Right ventricle myocardium superior (tissue), 1 donor: ENCODE results near the gene CSRNP3. TPM values are rescaled to one million over a fixed set of nuclear protein-coding genes. Genes with fewer than 3 reads are reported as not detected.

ENCODE experiments used
- ATAC-seq: fragments of 200-7000 bp; cut with Tn5 transposase; one replicate; pipeline ENCODE4 v1.9.1; 2020; ENCODE audit warnings: mild to moderate bottlenecking; ENCODE audit not compliant: poor library complexity
- DNase-seq: peaks from one replicate; pipeline ENCODE4 v3.0.0-alpha.2; 2020
- intact Hi-C: fragments of 100-400 bp; cut with DNase I; formaldehyde crosslinking; loops from one replicate; pipeline ENCODE4 v1.11.2; 2022
- total RNA-seq: library from RNA; stranded (reverse); fragmentation: NEBNext Ultra II Directional; extraction: Animal tissue kit (Norgen Biotek cat#: 25700); gene quantifications from one replicate; pipeline ENCODE4 v1.2.1, GENCODE V29; 2021
- donor health status: DM: no; HTN: yes; CAD: no; lungs with severe emphysema.

The CSRNP3 gene
- total RNA-seq, 1 donor from 2014 or later: 4.1 TPM

DNA sequence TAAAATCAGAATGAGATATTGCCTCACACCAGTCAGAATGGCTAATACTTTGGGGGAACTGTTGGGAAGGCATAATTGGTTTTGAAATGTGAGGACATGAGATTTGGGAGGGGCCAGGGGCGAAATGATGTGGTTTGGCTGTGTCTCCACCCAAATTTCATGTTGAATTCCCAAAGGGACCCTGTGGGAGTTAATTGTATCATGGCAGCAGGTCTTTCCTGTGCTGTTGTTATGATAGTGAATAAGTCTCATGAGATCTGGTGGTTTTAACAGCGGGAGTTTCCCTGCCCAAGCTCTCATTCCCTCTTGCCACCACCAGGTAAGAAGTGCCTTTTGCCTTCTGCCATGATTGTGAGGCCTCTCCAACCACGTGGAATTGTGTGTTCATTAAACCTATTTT, 59.6 kb downstream of the CSRNP3 start:
- DNase-seq (no peak), ATAC-seq (no peak)
- intact Hi-C loops: no loop called here

- intact Hi-C loops: no loop called here
- ATAC-seq: no peak
- DNase-seq: no peak
These were observed 63.8 kb downstream of the CSRNP3 start for GRCh38 chr2:165533331-165533730.

GRCh38 chr2:165535471-165535870, 66.0 kb downstream of the CSRNP3 start:
- intact Hi-C loops: no loop called here
- DNase-seq (no peak), ATAC-seq (no peak)

GRCh38 chr2:165536851-165537499, 67.5 kb downstream of the CSRNP3 start:
- no peak for ATAC-seq
- DNase-seq: no peak
- intact Hi-C loops: no loop called here

DNA sequence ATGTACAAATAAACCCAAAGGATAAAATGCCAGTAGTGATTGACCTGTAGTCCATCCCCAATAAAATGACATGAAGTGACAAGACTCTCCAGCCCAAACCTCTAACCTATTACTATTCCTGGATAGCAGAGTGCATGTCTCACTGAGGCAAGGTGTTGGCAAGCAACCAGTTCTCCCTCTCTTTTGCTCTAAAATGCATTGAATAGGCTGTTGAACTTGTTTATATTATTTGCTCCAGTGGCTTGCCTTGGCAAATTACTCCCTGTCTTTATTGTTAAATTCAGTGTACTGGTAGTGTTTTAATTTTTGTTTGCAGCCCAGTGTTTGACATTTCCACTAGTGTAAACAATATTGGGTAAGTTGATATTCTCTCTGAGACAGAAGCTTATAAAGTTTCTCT, 70.5 kb downstream of the CSRNP3 start:
- no peak for ATAC-seq
- intact Hi-C loops: no loop called here
- DNase-seq: no peak

GRCh38 chr2:165544897-165545296, 75.4 kb downstream of the CSRNP3 start:
- no peak for ATAC-seq
- intact Hi-C loops: no loop called here
- no peak for DNase-seq

DNA sequence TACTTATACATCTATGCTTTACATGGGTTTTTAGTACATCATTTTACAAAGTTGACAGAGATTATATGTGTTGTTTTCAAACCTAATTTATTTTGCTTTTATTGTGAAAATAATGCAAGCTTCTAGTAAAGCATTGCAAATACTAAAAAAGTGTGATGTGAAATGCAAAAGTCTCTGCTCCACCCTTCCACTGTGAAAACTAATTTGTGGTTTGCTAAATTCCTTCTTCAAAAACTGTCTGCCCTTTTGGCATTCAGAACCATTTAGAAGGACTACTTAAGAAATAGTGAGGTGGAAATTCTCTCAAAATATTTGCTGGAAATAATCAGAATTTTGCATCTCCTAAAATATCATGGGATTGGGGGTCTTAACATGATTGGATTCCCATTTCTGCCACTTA, 78.4 kb downstream of the CSRNP3 start:
- intact Hi-C loops: no loop called here
- DNase-seq (no peak), ATAC-seq (no peak)

DNA sequence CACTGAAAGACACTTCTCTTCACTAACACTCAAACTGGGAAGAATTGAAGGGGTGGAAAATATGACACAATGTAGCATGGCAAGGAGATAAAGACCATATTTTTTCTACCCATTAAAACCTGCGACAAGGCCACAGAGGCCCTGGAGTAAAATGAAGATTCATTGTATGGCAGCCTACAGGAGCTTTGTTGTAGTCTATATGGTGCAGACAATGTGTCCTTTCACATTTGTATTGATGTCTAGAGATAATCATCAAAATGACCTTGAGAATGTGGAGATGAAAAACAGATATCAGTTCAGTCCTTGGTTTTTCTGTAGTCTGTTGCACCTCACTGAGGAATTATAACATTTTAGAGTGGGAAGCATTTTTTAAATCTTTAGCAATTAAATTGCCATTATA, 80.1 kb downstream of the CSRNP3 start:
- intact Hi-C loops: no loop called here
- ATAC-seq: no peak

DNA sequence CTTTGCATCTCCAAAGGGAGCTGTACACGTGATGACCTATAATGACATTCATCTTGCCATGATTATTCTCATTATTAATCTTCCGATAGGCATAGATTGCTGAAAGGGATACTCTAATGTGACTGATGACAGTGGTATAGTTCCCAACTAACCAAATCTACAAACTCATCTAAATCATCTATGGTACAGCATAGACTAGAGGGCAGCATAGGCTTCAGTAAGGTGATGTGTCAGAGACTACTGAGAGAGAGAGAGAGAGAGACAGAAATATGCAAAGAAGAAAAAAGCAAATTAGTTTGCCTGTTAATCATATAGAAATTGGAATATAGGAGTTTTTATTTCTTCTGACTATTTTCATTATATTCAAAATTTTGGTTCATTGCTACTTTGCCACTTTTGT, 89.3 kb downstream of the CSRNP3 start:
- intact Hi-C loops: no loop called here
- no peak for DNase-seq
- ATAC-seq: no peak

More for the DNA sequence above, 80.1 kb downstream of the CSRNP3 start:
- DNase-seq: no peak

DNA sequence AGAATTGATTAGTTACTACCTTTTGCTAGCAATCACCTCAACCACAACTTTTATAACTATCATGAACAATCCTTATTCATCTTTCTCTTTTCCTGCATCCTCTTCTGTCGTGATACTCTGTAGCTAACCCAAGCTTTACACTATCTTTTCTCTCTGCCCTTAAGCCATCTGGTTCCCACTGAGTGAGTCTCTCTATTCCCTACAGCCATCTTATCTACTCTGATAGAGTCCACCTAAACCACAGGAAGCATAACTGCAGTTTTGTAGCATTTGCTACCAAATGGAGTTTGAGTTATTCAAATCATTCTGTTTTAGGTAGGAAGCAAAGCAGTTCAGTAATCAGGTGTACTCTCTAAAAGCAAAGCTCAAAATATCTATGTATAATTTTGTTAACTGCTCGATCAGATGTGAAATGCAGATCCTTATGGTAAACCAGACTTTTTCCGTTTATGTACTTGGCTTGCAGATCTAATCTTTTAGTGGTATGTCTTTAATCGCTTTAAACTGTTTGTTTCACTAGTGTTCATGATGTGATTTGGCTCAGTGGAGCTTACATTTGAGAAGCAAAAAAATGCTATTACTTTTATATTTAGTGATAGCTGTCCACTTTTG, 91.0 kb downstream of the CSRNP3 start:
- DNase-seq: no peak
- ATAC-seq: no peak
- intact Hi-C loops: no loop called here

DNA sequence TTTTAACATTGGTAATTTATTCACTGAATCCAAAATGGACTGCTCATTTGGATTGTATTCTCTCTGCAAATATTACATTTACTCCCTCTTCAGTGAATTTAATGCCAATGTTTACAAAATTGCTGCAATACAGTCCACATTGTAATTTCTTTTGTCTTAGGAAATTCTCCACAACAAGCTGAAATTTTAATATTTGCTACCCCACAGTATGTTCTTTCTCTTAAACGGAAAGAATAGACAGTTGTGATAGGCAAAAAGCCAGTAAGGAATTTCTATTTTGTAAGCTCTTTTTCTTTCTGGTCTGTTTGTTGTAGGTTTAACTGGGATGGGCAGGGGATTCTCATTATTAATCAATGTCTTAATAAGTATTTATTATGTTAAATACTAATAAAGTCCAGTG, 92.0 kb downstream of the CSRNP3 start:
- DNase-seq (no peak), ATAC-seq (peak; percentile 29)
- intact Hi-C loops: no loop called here

DNA sequence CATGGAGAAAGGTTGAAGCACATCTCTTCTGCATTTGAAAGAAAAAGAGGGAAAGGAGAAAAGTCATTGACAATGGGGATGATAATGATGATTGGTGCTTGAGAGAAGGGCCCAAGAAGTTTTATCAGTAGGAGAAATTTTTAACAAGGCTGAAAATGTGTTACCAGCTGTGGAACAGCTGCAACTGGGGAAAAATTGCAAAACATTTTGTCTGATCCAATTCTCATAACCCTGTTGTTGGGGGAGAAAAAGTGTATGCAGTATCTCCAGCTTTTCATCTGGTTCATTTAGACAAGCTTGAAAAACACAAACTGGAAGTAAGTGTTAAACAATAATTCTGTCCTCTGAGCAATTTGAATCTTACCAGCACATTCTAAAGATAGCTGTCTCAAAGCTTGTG, 92.7 kb downstream of the CSRNP3 start:
- DNase-seq: no peak

DNA sequence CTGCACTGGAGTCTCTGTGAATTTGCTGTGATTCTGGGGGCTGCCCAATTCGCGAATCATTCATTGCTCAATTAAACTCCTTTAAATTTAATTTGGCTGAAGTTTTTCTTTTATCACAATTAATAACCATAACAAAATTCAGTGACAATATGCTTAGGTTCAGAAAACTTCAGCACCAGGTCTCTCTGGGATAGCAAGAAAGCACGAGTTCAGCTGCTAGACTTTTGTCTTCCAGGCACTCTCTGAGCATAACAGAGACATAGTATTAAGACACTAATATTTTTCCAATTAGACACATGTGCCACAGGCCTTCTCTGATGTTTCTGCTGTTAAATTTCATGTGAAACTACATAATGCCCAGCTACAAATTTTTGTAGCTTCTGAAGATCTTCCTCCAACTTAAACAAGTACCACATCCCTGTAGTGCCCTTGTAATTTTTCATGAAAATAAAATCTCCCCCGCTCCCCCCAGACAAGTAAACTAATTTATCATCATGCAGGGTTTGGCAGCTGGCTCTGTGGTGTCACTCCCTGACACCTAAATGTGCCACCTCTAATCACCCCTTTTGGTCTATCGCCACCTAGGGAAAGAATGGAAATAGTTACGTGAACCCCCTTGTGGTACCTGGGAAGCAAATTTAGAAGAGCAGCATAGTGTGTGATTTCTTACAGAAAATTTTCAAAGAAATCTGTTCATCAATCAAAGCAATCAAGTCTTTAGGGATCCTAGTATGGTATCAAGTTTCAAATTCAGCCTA, 94.1 kb downstream of the CSRNP3 start:
- intact Hi-C loops: no loop called here
- ATAC-seq (no peak), DNase-seq (no peak)

More for the DNA sequence above, 92.7 kb downstream of the CSRNP3 start:
- intact Hi-C loops: no loop called here
- ATAC-seq: peak; percentile 82

DNA sequence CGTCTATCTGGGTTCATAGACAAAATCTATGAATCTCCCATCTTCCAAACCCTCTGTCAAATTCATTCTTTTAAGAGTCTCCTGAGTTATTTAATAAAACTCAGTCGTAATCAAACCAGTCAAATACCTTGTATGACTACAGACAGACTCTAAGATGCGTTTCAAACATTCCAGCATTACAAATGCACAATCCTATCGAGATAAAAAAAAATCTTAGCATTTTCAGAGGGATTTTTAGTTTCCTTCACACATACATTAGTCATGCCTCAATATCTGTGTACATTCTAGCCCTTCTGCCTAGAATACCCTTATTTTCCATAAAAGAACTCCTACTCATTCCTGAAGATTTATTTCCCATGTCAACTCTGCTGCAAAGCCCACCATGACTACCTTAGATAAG, 96.5 kb downstream of the CSRNP3 start:
- no peak for ATAC-seq
- DNase-seq: no peak
- intact Hi-C loops: no loop called here

- ATAC-seq: no peak
- no peak for DNase-seq
- intact Hi-C loops: no loop called here
These were observed 97.8 kb downstream of the CSRNP3 start for GRCh38 chr2:165567273-165567672.

DNA sequence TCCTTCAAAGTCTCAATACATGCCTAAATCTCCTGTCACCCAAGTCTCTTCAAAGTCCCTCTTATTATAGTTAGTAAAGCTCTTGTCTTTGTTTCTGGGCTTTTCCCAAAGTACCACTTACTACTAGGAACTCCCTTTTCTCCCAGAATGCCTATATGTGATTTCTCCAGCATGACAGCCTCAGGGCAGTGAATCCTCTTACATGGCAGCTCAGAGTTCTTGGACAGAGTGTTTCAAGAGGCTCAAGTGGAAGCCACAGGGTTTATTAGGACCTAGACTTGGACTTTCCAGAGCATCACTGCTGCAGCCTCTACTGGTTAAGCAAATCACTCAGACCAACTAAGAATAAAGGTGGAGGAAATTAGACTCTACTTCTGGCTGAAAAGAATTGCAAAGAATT, 98.9 kb downstream of the CSRNP3 start:
- ATAC-seq (no peak), DNase-seq (no peak)
- intact Hi-C loops: no loop called here

GRCh38 chr2:165571477-165571876, 102.0 kb downstream of the CSRNP3 start:
- DNase-seq (no peak), ATAC-seq (no peak)
- intact Hi-C loops: no loop called here

GRCh38 chr2:165572151-165572550, 102.7 kb downstream of the CSRNP3 start:
- DNase-seq (no peak), ATAC-seq (peak; percentile 60)
- intact Hi-C loops: no loop called here

- DNase-seq (peak; percentile 58), ATAC-seq (peak; percentile 95)
- intact Hi-C loops: no loop called here
These were observed 104.3 kb downstream of the CSRNP3 start for GRCh38 chr2:165573534-165574461.
